Activated CD4-positive, CD25-positive, alpha-beta regulatory T cell treated with anti-CD3 and anti-CD28 coated beads, Interleukin-2, amount 50 U/mL, for 24 hours (primary cell): Measurements from ENCODE around the gene NDST1.

Experiments used
- ATAC-seq, 2 donors: fragments of 150-1000 bp; cut with Tn5 transposase; one replicate each; pipeline ENCODE4 v1.10.0; 2021; ENCODE audit warnings: mild to moderate bottlenecking in 1 of 2, moderate library complexity in 1 of 2

Gene NDST1

GRCh38 chr5:150525163-150525562, 17.2 kb downstream of the NDST1 start:
- ATAC-seq, result no peak

GRCh38 chr5:150525781-150526180, 17.9 kb downstream of the NDST1 start:
- no peak for ATAC-seq

- ATAC-seq, result no peak
Measured at GRCh38 chr5:150527038-150527437, 19.1 kb downstream of the NDST1 start.

GRCh38 chr5:150527808-150528207, 19.9 kb downstream of the NDST1 start:
- ATAC-seq, result no peak

- no peak for ATAC-seq
Measured at GRCh38 chr5:150528924-150529546, 21.1 kb downstream of the NDST1 start.

GRCh38 chr5:150529555-150529954, 21.6 kb downstream of the NDST1 start:
- ATAC-seq, result no peak

GRCh38 chr5:150530423-150530822, 22.5 kb downstream of the NDST1 start:
- no peak for ATAC-seq

- no peak for ATAC-seq
Measured at GRCh38 chr5:150530951-150531588, 23.1 kb downstream of the NDST1 start.

GRCh38 chr5:150531686-150532085, 23.8 kb downstream of the NDST1 start:
- ATAC-seq, result no peak

GRCh38 chr5:150532151-150532550, 24.2 kb downstream of the NDST1 start:
- ATAC-seq, result no peak

GRCh38 chr5:150532996-150533395, 25.1 kb downstream of the NDST1 start:
- ATAC-seq, result no peak

GRCh38 chr5:150534811-150535210, 26.9 kb downstream of the NDST1 start:
- no peak for ATAC-seq

- no peak for ATAC-seq
Measured at GRCh38 chr5:150535611-150536010, 27.7 kb downstream of the NDST1 start.

GRCh38 chr5:150538007-150538917, 30.3 kb downstream of the NDST1 start:
- no peak for ATAC-seq

GRCh38 chr5:150539206-150539605, 31.3 kb downstream of the NDST1 start:
- no peak for ATAC-seq

GRCh38 chr5:150540042-150540441, 32.1 kb downstream of the NDST1 start:
- no peak for ATAC-seq

- no peak for ATAC-seq
Measured at GRCh38 chr5:150540615-150541396, 32.9 kb downstream of the NDST1 start.

GRCh38 chr5:150541397-150541675, 33.4 kb downstream of the NDST1 start:
- no peak for ATAC-seq

GRCh38 chr5:150541895-150542294, 34.0 kb downstream of the NDST1 start:
- no peak for ATAC-seq

- ATAC-seq, result no peak
Measured at GRCh38 chr5:150542933-150543445, 35.1 kb downstream of the NDST1 start.

GRCh38 chr5:150544611-150545219, 36.8 kb downstream of the NDST1 start:
- ATAC-seq, result peak; percentile 68 to 72

GRCh38 chr5:150545246-150545645, 37.3 kb downstream of the NDST1 start:
- no peak for ATAC-seq
